Measurements from ENCODE around the gene PDE1A. TPM values are rescaled to one million over a fixed set of nuclear protein-coding genes. Genes with fewer than 3 reads are reported as not detected.

The PDE1A gene
- total RNA-seq, 4 donors from 2014 or later, result 2.3 to 9.2 (median 3.2) TPM

DNA sequence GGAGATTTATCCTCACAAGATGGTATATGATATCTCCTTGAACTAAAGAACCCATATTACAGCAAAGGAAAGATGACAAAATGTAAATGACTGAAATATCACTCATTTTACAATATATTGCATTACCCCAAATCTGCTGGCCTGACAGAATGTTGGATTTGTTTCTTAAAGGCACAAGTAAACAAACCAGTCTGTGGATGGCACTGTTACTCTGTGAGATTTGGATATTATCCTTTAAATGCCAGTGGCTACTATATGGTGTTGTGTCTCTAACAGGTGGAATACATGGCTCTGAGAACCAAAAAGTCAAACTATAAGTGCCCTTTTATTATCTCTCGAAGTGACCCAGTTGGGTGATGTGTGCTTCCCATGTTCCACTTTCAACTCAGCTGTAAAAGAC, 125.7 kb downstream of the PDE1A start:
- WGBS, 2 donors, result 67 to 79% methylated on average over 1 of the region's 1 CpG
- intact Hi-C loops (cut with DNase I), result no loop called here

GRCh38 chr2:182300608-182301007, 126.2 kb downstream of the PDE1A start:
- no peak for DNase-seq
- peaks cover 0 to 5% (median 0%) of the 10 kb centered on the region in 3 donors for H3K4me1 ChIP-seq
- intact Hi-C loops (cut with DNase I), result no loop called here
- H3K36me3 ChIP-seq, result no peaks in the 10 kb centered on the region
- H3K27ac ChIP-seq, result no peak overlapping the region
- 62 to 69% methylated on average over 4 of the region's 4 CpGs for WGBS, 2 donors
- TF ChIP-seq CTCF (IDR thresholded peaks at IDR 0.05) (no peak), POLR2A (IDR thresholded peaks at IDR 0.05) (no peak)
- no peak overlapping the region for H3K4me3 ChIP-seq
- H3K9me3 ChIP-seq, result no peaks in the 10 kb centered on the region
- H3K27me3 ChIP-seq, result no peaks in the 10 kb centered on the region

More for the DNA sequence above, 125.7 kb downstream of the PDE1A start:
- no peak overlapping the region for H3K4me3 ChIP-seq
- TF ChIP-seq CTCF (IDR thresholded peaks at IDR 0.05), result no peak
- TF ChIP-seq POLR2A (IDR thresholded peaks at IDR 0.05), result no peak
- H3K9me3 ChIP-seq, result no peaks in the 10 kb centered on the region
- no peaks in the 10 kb centered on the region for H3K36me3 ChIP-seq
- no peak overlapping the region for H3K27ac ChIP-seq
- peaks cover 0 to 5% (median 0%) of the 10 kb centered on the region in 3 donors for H3K4me1 ChIP-seq
- no peak for DNase-seq
- no peaks in the 10 kb centered on the region for H3K27me3 ChIP-seq

DNA sequence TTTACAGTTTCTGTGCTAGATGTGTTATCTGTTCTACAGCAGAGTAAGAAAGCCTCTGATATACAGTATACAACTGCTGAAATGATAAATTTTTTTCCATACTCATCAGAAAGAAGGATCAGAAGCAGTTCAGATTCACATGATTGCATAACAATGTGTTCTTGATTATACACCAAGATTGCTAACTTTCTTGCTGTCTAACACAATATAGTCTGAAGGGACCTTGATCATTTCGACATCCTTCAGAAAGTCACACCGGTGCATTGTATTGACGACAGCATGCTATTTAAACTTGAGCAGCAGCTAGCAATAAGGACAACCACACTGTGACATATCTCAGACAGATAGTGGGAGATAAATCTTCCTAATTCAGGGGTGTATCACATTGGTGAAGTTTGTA, 127.2 kb downstream of the PDE1A start:
- intact Hi-C loops (cut with DNase I), result no loop called here
- Histone ChIP-seq H3K9me3 (no peaks in the 10 kb centered on the region), H3K36me3 (no peaks in the 10 kb centered on the region), H3K27ac (no peak overlapping the region), H3K4me1 (peaks cover 0 to 5% (median 0%) of the 10 kb centered on the region in 3 donors), H3K27me3 (no peaks in the 10 kb centered on the region), H3K4me3 (no peak overlapping the region)
- TF ChIP-seq CTCF (IDR thresholded peaks at IDR 0.05) (no peak), POLR2A (IDR thresholded peaks at IDR 0.05) (no peak)
- DNase-seq, result no peak
- 98 to 100% methylated on average over 2 to 3 of the region's 3 CpGs for WGBS, 2 donors

DNA sequence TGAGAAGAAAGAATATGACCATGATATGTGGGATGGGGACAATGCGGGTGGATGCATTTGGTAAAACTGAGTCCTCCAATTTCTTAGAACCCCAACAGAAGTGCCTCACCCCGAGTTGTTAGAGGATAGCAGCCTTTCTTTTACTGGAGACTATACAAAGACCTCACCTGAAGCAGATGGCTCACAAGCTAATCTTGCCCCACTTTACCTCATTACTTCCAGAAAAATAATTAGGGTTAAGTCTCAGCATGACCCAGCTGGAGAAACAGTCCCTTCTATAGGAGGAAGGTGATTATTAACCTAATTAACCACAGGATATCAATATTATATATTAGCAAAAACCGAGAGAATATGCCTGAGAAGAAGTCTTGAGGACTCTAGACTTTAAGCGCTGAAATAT, 128.4 kb downstream of the PDE1A start:
- TF ChIP-seq CTCF (IDR thresholded peaks at IDR 0.05), result no peak
- no peak for TF ChIP-seq POLR2A (IDR thresholded peaks at IDR 0.05)

GRCh38 chr2:182291296-182291695, 135.5 kb downstream of the PDE1A start:
- no peaks in the 10 kb centered on the region for H3K9me3 ChIP-seq
- no peaks in the 10 kb centered on the region for H3K36me3 ChIP-seq
- intact Hi-C loops (cut with DNase I), result no loop called here
- H3K27me3 ChIP-seq, result no peaks in the 10 kb centered on the region
- no peak for DNase-seq
- no peak for TF ChIP-seq POLR2A (IDR thresholded peaks at IDR 0.05)
- no peak for TF ChIP-seq CTCF (IDR thresholded peaks at IDR 0.05)
- H3K4me1 ChIP-seq, result no peaks in the 10 kb centered on the region
- WGBS, 2 donors, result 72 to 75% methylated on average over 1 of the region's 1 CpG
- no peak overlapping the region for H3K27ac ChIP-seq
- no peak overlapping the region for H3K4me3 ChIP-seq

More for the DNA sequence above, 128.4 kb downstream of the PDE1A start:
- no peak for DNase-seq
- intact Hi-C loops (cut with DNase I), result no loop called here
- Histone ChIP-seq H3K4me3 (no peak overlapping the region), H3K9me3 (no peaks in the 10 kb centered on the region), H3K27ac (no peak overlapping the region), H3K36me3 (no peaks in the 10 kb centered on the region), H3K27me3 (no peaks in the 10 kb centered on the region), H3K4me1 (peaks cover 0 to 5% (median 0%) of the 10 kb centered on the region in 3 donors)
- 61 to 89% methylated on average over 3 to 4 of the region's 4 CpGs for WGBS, 2 donors

Data from esophagus squamous epithelium (tissue), 5 donors.